HG03066 (cell line): ENCODE results near the gene KDR.

Experiments used
- ATAC-seq: cut with Tn5 transposase; IDR thresholded peaks from one replicate; pipeline ENCODE4 v1.9.1; 2021; ENCODE audit warnings: low read depth; ENCODE audit not compliant: unreplicated experiment

The KDR gene

DNA sequence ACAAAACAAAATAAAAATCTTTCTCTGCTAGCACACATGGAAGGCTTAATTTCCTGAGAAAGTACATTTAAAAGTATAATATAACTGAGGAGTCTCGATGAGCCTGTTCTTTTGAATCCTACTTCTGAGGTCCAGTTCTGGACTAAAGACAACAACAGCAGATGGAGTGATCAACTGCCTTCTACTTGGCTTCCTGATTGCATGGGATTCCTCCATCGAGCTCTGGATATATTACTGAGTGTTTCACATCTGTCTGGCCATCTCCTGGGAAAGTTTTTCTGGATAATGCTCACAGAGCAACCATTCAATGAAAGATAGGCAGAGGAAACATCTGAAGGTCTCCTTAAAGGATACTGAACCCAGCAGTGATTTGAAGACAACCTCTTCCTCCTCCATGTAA, 42.6 kb downstream of the KDR start:
- ATAC-seq = no peak

DNA sequence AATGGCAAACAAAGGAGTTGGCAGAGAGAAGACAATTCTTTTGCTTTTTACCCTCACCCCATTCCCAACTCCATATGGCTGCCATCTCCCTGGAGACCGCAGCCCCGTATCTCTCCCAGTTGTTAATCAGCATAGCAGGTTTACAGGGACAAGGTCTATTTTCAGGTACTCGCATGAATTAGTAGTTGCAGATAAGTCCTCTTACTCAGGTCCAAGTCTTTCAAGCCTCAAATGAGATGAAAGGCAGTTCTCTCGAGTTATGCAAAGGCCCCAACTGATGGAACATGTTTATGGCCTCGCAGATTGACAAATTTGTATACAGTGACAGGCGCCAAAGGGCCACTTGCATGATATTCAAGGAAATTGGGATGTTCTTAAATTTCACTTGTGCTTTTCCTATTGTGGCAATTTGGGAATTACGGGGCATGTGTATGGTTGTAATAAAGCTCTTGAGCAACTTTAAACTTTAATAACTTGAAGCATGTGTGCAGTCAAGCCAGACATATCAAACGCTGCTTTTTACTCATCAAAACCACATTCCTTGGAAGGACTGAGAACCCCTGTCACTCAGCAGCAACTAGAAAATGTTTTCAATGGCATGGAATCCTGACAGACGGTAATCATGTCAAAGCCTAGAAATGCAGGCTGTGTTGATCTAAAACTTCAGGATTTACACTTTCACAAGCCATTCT, 45.1 kb downstream of the KDR start:
- no peak for ATAC-seq

DNA sequence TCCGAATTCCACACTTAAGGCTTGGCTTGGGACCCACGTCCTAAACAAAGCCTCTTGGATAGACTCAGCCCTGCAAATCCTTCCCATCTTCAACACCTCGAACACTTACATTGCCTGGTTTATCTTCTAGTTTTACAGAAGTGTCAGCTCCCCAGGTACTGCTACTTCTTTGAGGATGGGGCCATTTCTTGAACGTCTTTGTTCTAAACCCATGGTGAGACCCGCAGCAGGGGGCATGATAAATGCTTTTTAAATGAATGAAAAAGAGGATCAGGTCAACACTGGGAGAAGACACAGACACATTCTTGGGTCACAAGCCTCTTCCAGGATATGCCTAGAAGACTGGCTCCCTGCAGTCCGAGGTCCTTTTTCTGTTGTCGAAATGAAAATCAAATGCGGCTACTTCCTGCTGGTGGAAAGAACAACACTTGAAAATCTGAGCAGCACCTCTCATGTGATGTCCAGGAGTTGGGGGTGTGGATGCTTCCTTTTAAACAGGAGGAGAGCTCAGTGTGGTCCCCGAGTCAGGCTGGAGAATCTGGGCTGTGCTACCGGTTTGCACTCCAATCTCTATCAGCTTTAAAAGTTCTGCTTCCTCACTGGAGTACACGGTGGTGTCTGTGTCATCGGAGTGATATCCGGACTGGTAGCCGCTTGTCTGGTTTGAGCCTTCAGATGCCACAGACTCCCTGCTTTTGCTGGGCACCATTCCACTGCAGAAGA, 45.8 kb downstream of the KDR start:
- no peak for ATAC-seq

DNA sequence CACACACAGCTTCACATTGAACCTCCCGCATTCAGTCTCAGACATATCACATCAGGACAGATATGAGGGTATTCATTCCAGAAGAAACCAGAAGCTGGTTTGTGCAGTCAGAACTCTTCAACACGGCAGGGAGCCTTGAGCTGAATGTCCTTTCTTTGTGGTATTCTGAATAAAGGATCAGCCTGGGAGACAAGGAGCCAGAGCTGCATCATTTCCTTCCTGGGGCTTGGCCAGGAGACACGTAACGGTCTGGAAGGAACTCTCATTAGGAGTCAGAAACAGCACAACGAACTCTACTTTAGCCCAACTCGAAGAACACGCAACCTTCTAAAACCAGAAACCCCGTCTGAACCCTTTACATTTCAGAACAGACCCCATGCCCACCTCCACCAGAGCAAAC, 46.4 kb downstream of the KDR start:
- ATAC-seq = no peak

GRCh38 chr4:55077577-55077976, 47.8 kb downstream of the KDR start:
- no peak for ATAC-seq

DNA sequence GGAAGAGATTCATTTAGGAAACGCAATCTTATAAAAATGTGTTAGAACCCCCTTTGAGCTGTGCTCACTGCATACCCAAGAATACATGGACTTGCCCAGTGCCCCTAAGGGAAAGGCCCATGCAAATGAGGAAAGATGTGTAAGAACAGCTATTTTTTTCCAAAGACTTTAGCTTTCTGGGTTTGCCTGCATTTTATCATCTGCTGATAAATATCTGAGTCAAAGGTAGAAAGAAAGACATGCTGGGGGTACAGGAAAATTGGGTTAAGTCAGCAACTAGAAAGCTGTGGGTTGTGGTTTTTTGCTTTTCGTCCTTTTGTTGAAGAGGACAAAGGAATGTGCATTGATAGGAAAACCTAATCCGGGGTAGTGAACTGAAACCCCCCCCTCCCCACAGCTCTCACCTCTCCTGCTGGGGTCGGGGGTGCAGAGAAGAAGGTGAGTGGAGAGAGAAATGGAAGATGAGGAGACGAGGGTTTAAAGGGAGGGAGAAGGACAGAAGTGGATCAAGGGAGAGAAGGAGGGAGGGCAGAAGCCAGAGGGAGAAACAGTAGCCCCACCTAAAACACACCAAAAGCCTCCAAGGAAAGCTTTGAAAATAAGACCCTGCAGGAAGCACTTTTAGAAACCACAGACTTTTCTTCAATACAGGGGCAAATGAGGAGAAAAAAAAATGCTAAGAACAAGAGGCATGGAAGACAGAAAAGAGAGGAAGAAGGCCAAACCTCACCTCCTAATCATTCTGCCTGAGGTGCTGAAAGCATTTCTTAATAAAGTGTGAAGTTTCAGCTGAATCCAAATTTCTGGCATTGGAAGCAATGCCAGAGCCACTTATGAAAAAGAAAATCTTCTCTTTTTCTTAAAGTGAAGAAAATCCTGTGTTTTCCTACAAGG, 49.3 kb downstream of the KDR start:
- ATAC-seq = no peak

DNA sequence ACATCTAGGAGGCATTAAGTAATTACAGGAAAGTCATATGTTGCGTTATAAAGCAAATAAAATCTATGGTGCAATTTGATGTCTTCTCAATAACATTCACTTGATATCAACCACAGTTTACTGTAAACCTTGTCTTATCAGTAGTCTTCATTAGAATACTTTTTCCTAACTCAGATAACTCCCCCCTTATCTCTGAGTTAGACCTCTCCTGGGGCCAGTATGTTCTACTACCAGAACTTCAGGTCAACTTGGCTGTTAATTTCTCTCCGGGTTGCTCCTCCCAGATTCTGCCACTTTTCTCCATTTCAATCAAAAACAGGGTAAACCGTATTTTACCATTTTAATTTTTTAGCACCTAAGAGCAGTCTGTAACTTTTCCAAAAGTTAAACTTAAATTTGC, 50.0 kb downstream of the KDR start:
- no peak for ATAC-seq

DNA sequence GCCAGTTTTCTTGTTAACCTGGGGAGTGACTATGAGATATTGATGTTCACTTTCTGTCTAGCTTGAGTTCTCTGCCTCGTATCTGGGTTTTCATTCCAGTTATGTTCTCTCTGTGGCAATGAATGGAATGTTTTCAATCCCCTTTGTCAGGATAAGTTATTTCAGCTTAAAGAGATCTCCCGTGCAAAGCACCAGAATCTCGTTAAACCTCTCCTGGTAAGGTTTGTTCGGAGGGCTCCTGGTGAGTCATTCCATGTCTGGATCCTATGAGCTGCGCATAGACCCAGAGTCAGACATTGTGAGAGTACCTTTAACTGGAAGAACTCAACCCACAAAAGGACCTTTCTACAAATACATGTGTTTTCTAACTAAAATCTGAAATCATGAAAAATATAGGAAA, 51.0 kb downstream of the KDR start:
- no peak for ATAC-seq

- ATAC-seq = no peak
Observed at GRCh38 chr4:55071951-55072350, 53.4 kb downstream of the KDR start.

- ATAC-seq = no peak
Observed at GRCh38 chr4:55069248-55069647, 56.1 kb downstream of the KDR start.

DNA sequence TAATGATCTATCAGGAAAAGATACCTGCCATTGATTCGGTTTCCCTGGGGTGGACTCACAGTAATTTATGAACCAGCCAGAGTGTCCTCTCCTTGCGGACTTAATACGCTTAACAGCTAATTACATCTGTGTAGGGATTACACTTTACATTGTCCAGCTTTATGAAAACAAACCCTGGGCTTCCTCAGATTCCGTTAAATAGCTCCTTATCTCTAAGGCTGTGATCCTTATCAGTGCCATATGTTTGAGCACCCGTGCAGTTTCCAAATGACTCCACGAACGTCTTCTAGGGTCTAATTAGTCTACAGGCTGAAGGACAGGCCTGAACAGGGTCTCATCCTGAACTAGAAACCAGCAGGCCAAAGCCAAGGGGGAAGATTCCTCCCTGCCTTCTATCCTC, 56.9 kb downstream of the KDR start:
- no peak for ATAC-seq

DNA sequence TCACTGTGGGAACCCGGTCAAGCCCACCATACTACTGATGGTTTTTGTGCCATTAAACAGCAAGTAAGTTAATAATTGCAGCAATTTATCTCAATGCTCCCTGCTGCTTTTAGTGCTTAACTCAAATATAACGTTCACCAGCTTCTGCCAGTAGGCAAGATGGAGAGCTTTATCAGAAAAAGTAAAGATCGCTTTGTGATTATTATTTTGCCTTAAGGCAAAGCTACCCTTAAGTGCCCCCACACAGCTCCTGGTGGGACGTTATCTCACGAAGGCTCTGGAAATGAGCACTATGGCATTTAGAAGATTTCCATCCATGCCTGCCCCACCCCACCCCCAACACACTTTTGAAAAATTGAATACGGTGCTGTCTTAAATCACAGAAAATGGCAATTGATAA, 59.4 kb downstream of the KDR start:
- ATAC-seq = no peak

GRCh38 chr4:55055529-55055928, 69.9 kb downstream of the KDR start:
- no peak for ATAC-seq

DNA sequence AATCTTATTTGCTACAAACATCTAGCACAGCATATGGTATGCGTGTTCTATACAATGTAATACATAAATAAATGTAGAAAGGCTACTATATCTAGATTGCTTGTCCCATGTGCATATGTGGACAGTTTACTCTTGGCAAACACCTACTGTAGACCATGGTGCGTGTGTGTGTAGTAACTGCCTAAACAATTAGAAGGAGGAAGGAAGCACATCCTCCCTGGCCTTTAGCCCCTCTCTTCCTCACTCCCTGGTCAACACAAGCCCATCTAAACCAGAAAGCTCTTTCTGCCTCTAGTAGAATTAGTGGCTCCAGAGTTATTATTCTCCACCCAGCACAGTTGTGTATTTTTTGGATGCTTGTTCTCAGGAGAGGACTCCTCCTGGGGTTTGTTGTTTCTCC, 73.9 kb downstream of the KDR start:
- no peak for ATAC-seq

DNA sequence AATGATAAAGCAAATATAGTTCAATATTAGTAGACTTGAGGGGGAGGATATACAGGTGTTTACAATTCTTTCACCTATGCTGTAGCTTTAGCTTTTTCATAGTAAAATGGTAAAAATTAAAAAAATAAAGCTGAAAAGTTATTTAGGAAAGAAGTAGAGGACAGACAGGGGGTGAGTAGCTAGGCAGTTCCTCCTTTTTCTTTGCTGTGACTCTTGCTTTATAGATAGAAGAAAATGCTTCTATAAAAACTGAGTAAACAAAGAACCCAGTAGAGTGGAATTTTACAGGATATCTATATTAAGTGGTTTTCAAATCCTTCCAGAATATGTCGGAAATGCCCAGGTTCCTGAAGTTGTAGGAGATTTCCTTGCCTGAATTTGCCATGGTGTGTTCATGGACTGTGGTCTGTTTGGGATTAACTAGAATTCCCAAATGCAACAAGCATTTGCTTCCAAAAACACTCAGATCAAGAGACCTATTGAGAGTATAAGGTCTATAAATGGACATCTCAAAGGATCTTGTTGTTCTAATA, 74.9 kb downstream of the KDR start:
- ATAC-seq = no peak

GRCh38 chr4:55038176-55038890, 87.1 kb downstream of the KDR start:
- no peak for ATAC-seq

GRCh38 chr4:55037728-55038127, 87.7 kb downstream of the KDR start:
- ATAC-seq = no peak

- ATAC-seq = no peak
Observed at GRCh38 chr4:55036405-55036804, 89.0 kb downstream of the KDR start.

DNA sequence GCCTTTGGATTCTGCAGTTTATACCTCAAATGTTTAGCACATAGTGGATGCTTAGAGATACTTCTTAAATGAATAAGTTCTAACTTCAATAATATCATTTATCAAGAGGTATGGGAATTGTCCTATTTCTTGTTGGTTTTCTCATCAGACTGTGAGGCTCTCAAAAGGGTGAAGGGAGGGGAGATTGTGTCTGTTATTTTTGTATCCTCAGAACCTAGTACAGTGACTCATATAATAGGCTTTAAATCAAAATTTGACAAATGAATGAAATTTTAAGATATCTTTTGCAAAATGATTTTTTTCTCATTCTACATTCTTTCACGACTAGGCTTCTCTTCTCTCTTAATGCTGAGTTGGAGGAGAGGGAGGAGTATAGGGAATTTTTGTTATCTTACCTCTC, 89.5 kb downstream of the KDR start:
- ATAC-seq = no peak

DNA sequence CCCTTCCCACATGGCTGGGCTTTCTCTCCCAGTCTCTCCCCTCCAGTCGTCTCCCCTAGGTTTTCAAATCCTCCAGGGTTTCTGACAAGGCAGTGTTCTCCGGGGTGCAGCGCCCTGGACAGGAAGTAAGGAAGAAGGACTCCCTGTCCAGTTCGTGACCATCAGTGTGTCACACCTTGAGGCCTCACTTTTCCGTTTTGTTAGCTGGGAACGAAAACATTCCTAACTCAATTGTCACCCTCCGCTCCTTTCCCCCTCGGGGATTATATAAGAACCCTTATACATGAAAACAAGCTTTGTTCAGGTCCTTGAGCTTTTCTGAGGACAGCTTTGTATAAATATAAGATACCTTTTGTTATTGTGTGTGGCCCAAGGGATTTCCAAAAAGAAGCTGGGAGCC, 92.1 kb downstream of the KDR start:
- ATAC-seq = no peak

- ATAC-seq = no peak
Observed at GRCh38 chr4:55032788-55033187, 92.6 kb downstream of the KDR start.
